T-helper 2 cell (primary cell): Measurements from ENCODE around the gene FZD1.
"Not testable (repeated sequence)": the region's sequence is repeated elsewhere in the genome, so short reads cannot be mapped to it uniquely, and the experiment has no call there.

Experiments used
- DNase-seq, 5 experiments: peaks; one replicate each; pipeline versions ENCODE4 v3.0.0 to v3.0.0-alpha.2; 2012 to 2022

FZD1 gene

DNA sequence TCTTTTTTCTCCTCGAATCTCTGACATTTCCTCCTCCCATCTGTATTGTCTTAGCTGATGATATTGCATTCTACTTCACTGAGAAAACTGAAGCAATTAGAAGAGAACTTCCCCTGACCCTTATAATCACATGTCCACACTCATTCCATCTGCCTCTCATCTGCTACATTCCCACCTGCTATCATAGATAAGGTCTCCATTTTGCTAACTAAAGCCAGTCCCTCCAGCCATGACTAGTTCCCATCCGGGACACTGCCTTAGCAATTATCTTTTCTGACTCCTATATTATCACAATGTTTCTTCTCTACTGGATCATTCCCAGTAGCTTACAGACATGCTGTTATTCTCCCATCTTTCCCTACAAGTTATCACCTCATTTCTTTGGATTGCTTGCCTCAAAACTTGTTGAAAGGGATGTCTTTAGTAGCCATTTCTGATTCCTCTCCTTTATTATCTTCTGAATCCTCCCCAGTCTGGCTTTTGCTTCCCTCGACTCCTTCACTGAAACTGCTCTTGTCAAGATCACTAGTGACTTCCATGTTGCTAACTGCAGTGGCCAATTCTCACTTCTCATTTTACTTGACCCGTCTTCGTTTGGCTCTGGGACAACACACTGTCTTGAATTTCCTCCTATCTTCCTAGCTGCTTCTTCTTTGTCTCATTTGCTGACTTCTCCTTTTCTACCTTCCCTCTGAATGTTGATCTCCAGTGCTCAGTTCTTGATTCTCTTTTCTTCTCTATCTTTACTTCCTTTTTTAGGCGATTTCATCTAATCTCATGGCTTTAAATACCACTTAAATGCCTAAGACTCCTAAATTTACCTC is 35.9 kb downstream of the FZD1 start:
- no peak for DNase-seq

DNA sequence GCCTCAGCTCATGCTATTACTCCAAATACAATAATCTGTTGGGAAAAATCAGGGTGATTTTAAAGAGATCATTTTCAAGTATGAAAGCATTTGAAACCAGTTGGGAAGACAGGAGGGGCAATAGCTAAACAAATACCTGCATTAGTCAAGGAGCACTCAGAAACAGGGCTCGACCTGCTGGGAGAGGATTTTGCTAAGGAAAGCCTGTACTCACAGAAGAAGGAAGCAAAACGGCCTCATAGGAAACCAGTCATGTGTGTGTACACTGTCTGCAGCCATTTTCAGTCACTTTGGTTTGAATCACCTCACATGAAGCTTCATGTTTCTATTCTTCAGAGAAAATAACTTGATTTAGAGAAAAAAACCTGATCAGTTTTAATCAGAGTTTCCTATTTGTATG is 38.6 kb downstream of the FZD1 start:
- no peak for DNase-seq

DNA sequence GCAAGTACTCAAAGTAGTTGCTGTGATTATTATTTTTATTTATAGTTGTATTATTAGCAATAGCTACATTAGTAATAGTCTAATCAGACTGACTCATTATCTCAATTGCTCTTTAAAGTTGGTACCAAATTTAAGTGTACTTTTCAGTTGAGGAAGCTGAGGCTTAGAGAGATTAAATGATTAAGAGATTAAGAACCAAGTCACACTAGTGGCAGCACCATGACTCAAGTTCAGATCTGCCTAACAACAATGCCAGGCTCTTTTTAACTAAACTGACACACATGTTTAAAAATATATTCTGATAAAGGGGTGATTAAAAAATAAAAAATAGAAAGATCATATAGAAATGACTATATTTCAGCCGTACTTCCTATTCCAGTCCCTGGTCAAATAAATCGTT is 42.0 kb downstream of the FZD1 start:
- no peak for DNase-seq

DNA sequence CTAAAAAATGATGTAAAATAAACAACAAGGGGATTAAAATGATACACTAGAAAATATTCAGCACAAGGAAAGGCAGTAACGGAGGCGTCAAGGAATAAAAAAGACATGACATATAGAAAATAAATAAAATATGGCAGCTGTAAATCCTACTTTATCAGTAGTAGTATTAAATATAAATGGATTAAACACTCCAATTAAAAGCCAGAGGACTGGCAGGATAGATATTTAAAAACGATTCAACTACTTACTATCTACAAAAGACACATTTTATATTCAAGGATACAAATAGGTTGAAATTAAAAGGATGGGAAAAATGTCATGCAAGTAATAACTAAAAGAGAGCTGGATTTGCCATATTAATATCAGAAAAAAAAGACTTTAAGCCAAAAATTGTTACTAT is 43.2 kb downstream of the FZD1 start:
- DNase-seq: no peak

DNA sequence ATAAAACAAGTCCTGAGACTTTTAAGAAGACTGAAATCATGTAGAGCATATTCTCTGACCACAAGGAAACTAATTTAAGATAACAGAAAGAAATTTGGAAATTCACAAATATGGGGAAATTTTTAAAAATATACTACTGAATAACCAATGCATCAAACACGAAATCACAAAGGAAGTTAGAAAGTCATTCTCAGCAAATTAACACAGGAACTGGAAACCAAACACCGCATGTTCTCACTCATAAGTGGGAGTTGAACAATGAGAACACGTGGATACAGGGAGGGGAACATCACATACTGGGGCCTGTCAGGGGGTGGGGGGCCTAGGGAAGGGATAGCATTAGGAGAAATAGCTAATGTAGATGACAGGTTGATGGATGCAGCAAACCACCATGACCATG is 44.0 kb downstream of the FZD1 start:
- not testable (repeated sequence) for DNase-seq

DNA sequence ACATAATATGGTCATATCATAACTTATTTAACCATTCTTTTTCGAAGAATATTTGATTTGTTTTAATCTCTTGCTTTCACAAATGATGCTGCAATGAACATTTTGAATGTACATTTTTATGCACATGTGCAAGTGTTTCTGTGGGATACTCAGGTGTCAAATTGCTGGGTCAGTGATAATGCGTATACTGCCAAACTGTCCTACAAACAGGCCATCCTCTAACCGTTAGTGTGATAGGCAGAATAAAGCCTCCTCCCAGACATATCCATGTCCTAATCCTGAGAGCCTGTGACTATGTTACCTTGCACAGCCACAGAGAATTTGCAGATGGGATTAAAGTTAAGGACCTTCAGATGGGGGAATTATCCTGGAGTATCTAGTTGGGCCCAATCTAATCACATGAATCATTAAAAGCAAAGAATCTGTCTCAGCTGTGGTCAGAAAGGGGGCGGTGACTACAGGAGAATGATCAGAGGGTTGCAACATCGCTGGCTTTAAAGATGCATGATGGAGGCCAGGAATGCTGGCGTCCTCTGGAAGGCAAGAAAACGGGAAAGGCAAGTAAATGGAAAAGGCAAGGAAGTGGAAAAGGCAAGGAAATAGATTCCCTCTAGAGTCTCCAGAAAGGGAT is 46.7 kb downstream of the FZD1 start:
- no peak for DNase-seq

DNA sequence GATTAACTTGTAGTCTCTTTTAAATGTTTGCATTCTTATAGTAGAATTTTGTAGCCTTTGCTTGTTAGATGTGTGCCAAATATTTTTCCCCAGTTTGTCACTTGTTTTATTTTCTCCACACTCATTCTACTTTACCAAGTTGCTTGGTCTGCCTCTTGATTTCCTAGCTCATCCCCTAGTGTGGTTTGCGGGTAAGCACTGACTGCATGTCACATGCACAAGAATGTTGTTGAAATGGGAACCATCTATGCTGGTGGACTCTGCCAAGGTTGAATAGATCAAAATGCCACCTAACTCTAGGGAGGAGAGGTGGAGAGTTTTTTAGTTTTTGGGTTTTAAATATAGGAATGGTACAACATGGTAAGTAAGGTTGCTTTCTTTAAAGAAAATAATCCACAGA is 47.6 kb downstream of the FZD1 start:
- no peak for DNase-seq

DNA sequence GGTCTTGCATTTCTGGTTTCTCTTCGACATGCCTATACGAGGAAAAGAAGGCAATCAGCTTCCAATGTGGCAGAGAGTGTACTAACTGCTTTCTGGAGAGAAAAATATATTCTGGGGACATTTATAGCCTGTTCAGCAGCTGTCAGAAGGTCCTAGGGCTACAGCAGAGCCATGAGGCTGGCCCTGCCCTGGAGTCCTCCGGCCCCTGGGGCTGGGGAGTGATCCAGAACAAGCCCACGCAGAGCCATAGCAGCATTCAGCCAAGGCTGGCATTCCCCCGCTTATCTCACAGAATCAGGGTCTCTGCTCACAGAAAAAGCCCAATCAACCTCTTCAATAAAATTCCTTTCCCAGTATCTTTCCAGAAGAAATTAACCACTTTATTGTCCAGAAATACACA is 48.9 kb downstream of the FZD1 start:
- no peak for DNase-seq

DNA sequence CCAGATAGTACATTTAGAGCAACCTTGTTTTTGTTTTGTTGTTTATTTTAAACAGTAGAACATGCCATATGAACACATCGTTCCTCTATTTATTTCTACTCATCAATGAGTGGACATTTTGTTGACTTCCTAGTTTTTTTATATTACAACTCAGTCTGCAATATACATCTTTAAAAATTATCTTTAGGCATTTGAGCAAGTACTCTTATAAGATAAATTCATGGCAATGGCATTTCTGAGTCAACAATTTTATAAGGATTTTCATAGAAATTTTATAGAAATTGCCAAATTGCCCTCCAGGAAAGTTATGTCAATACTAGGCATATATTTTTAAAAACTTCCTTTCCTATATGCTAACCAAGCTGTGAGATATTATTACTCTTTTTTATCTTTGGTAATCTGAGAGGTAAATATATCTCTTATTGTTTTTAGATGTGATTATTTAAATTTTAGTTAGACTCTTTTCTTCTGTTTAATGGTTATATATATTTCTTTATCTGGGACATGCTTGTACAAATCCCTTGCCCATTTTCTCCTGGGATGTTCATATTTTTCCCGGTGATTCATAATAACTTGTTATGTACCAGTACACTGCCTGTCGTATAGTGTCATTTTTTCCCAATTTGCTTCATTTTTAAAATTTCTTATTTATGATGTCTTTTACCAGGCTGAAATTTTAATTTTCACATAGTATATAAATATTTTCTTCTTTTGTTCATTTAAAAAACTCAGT is 50.5 kb downstream of the FZD1 start:
- no peak for DNase-seq

DNA sequence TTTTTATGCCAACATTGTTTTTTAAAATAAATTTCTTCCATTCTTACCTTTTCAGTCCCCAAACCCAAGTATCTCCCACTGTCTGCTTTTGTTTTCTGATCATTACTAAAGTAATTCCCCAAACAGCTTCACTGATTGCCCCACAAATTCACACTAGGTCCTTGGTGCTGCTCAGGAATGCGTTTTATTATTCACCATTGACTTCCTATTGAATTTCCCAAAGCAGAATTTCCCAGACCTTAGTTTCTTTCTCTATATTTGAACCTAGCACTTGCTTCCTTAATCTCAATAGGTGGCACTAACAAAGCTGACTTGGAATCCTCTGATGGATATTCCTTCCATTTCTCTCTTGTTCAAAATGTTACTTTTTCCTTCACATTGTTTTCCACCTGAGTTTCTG is 52.2 kb downstream of the FZD1 start:
- DNase-seq: no peak

DNA sequence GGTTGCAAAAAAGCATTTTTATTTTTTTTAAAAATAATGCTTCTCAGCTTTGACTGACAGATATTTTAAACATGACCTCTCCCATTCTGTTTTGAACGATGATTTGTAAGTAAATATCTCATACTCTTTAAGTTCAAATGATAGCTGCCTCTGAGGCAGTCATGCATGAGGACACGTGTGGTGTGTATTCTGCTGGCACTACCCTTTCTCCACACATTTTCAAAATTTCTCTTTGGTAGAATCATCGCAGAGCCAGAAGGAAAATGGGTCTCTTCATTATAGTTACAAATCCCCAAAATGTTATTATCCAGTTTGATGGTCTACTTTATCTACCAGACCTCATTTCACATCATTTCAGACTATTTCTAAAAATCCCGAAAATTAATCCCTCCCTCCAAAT is 55.1 kb downstream of the FZD1 start:
- DNase-seq: no peak

DNA sequence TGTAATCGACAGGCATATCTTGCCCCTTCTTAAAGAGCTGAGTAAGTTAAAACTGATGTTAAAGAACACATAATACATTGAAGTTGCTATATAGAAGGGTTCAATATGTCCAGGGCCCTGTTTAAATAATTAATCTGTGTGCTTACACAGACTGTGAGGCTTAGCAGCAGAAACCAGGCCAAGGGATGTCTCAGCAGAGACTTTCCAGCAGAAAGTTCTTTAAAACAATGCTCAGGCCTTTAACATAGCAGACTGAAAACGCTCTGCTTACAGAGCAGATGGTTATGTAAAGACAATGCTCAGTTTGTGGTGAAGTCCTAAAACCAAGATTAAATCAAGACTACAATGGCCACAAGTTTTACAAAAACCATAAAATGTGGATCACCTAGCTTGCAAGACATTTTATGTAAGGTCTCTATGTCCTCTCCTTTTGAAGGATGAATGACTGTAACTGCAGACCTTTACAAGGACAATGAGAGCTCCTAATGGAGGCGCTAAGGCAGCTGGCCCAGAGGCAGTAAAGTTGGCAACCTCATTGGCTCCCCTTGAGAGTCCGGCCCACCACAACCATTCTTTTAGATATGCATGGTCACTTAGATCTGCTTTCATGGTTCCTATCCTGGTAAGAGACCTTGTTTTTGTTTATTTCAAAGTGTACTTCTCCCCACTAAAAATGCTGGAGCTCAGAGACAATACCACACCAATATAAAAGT is 56.3 kb downstream of the FZD1 start:
- DNase-seq: no peak
